HL-60 (cell line): ENCODE measurements around the gene DNAJA2.
"Not testable (repeated sequence)": the region's sequence is repeated elsewhere in the genome, so short reads cannot be mapped to it uniquely, and the experiment has no call there.

Experiments used
- DNase-seq, 2 experiments: peaks; one replicate each; pipeline ENCODE4 v3.0.0-alpha.2; 2010 to 2020; ENCODE audit warnings: low read depth in 1 of 2, low spot score in 1 of 2
- H3K27ac ChIP-seq: fragments of 250-450 bp; sonication (Bioruptor Pico); replicated peaks from 2 replicates; pipeline ENCODE4 v1.5.1; 2020; ENCODE audit warnings: mild to moderate bottlenecking, moderate library complexity
- H3K27me3 ChIP-seq: fragments of 250-450 bp; sonication (Bioruptor Pico); 2 replicates; pipeline ENCODE4 v1.5.1; 2021; ENCODE audit warnings: mild to moderate bottlenecking, moderate library complexity; ENCODE audit not compliant: insufficient read depth, poor library complexity, severe bottlenecking
- H3K4me3 ChIP-seq: replicated peaks from 2 replicates; pipeline ENCODE4 v1.5.1; 2011; ENCODE audit warnings: mild to moderate bottlenecking, control low read depth, low read length; ENCODE audit not compliant: insufficient read depth
- GABPA ChIP-seq: IDR thresholded peaks from 2 replicates; pipeline ENCODE4 v1.6.1; 2012; ENCODE audit warnings: low read depth
- POLR2AphosphoS5 ChIP-seq: IDR thresholded peaks from 2 replicates; pipeline ENCODE4 v1.6.1; 2012; ENCODE audit warnings: low read depth
- SPI1 ChIP-seq: IDR thresholded peaks from 2 replicates; pipeline ENCODE4 v1.6.1; 2012; ENCODE audit warnings: low read depth, mild to moderate bottlenecking, borderline replicate concordance
- TF ChIP-seq, protein P1 (sequence below): IDR thresholded peaks from one replicate; pipeline ENCODE4 v1.5.1; 2011; ENCODE audit warnings: low read length, control low read depth, inconsistent platforms; ENCODE audit not compliant: insufficient read depth
- TF ChIP-seq, protein P2 (sequence below): IDR thresholded peaks from 2 replicates; pipeline ENCODE4 v1.6.1; 2012; ENCODE audit warnings: low read depth; ENCODE audit not compliant: insufficient replicate concordance

Gene DNAJA2

DNA sequence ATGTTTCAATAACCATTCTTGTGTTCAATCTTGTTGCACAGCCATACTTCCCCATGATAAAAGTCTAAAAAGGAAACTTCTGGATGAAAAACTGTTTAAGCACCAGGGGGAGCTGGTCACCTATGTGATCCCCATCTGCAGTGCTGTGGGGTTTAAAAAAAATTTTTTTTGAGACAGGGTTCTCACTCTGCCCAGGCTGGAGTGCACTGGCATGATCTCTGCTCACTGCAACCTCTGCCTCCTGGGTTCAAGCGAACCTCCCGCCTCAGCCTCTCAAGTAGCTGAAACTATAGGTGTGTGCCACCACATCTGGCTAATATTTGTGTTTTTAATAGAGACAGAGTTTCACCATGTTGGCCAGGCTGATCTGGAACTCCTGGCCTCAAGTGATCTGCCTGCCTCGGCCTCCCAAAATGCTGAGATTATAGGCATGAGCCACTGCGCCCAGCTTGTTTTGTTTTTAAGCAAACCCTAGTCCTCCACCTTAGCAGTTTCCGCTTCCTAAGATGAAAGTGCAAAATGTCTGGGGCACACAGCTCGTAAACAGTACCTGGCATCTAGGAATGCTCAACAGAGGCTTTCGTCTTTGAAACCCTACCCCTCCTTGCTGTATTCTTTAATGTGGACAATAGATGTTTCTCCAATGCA lies 25.4 kb downstream of the DNAJA2 start:
- no peak overlapping the region for H3K27ac ChIP-seq
- DNase-seq, result peak in 1 of 2 experiments; percentile 56
- no peaks in the 10 kb centered on the region for H3K27me3 ChIP-seq
- TF ChIP-seq GABPA, result no peak
- TF ChIP-seq, protein P1, sequence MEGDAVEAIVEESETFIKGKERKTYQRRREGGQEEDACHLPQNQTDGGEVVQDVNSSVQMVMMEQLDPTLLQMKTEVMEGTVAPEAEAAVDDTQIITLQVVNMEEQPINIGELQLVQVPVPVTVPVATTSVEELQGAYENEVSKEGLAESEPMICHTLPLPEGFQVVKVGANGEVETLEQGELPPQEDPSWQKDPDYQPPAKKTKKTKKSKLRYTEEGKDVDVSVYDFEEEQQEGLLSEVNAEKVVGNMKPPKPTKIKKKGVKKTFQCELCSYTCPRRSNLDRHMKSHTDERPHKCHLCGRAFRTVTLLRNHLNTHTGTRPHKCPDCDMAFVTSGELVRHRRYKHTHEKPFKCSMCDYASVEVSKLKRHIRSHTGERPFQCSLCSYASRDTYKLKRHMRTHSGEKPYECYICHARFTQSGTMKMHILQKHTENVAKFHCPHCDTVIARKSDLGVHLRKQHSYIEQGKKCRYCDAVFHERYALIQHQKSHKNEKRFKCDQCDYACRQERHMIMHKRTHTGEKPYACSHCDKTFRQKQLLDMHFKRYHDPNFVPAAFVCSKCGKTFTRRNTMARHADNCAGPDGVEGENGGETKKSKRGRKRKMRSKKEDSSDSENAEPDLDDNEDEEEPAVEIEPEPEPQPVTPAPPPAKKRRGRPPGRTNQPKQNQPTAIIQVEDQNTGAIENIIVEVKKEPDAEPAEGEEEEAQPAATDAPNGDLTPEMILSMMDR, result peak; percentile 29
- no peak overlapping the region for H3K4me3 ChIP-seq

DNA sequence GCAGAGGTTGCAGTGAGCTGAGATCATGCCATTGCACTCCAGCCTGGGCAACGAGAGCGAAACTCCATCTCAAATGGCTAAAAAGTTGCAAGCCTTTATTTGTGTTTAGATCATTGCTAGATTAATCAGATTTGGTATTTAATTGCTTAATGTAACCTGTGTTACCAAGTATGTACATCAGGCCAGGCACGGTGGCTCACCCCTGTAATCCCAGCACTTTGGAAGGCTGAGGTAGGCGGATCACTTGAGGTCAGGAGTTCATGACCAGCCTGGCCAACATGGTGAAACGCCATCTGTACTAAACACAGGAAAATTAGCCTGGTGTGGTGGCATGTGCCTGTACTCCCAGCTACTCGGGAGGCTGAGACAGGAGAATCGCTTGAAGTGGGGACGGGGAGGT lies 28.8 kb downstream of the DNAJA2 start:
- not testable (repeated sequence) for DNase-seq, H3K27ac ChIP-seq, H3K27me3 ChIP-seq, H3K4me3 ChIP-seq

DNA sequence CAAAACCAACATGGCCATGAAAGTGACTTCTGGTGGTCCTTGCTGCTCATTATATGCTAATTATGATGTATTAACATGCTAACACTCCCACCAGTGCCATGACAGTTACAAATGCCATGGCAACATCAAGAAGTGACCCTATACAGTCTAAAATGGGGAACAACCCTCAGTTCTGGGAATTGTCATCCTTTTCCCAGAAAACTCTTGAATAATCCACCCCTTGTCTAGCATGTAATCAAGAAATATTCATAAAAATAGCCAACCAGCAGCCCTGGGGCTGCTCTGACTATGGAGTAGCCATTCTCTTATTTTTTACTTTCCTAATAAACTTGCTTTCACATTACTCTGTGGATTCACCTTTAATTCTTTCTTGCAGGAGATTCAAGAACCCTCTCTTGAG lies 35.9 kb downstream of the DNAJA2 start:
- DNase-seq, result no peak
- Histone ChIP-seq H3K27ac (no peak overlapping the region), H3K27me3 (no peaks in the 10 kb centered on the region), H3K4me3 (no peak overlapping the region)
- TF ChIP-seq, protein P2, sequence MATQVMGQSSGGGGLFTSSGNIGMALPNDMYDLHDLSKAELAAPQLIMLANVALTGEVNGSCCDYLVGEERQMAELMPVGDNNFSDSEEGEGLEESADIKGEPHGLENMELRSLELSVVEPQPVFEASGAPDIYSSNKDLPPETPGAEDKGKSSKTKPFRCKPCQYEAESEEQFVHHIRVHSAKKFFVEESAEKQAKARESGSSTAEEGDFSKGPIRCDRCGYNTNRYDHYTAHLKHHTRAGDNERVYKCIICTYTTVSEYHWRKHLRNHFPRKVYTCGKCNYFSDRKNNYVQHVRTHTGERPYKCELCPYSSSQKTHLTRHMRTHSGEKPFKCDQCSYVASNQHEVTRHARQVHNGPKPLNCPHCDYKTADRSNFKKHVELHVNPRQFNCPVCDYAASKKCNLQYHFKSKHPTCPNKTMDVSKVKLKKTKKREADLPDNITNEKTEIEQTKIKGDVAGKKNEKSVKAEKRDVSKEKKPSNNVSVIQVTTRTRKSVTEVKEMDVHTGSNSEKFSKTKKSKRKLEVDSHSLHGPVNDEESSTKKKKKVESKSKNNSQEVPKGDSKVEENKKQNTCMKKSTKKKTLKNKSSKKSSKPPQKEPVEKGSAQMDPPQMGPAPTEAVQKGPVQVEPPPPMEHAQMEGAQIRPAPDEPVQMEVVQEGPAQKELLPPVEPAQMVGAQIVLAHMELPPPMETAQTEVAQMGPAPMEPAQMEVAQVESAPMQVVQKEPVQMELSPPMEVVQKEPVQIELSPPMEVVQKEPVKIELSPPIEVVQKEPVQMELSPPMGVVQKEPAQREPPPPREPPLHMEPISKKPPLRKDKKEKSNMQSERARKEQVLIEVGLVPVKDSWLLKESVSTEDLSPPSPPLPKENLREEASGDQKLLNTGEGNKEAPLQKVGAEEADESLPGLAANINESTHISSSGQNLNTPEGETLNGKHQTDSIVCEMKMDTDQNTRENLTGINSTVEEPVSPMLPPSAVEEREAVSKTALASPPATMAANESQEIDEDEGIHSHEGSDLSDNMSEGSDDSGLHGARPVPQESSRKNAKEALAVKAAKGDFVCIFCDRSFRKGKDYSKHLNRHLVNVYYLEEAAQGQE, result no peak
- TF ChIP-seq POLR2AphosphoS5 (no peak), GABPA (no peak), SPI1 (no peak)
- TF ChIP-seq, protein P1, result no peak

DNA sequence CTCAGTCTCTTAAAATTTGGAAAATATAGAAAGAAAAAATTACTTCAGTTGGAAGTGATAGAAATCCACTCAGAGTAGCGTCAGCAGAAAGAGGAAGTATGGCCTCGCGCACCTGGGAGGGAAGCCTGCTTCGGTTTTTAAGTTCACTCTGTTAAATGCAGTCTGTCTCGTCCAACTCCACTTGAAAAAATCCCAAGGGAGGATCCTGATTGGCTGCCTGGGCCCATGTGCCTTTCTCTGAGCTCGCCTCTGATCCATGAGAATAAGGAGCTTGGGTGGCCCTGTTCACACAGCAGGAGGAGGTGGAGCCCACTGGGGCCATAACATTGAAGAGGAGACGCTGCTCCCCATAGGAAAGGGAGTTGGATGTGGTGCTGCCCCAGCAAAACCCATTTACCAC lies 40.7 kb downstream of the DNAJA2 start:
- TF ChIP-seq GABPA (no peak), POLR2AphosphoS5 (0 out of 2 replicates have a peak, but pooled peaks have one; percentile 10), SPI1 (peak; percentile 59; the same call in 1 of the 2 replicates)
- Histone ChIP-seq H3K27ac (no peak overlapping the region), H3K4me3 (no peak overlapping the region), H3K27me3 (no peaks in the 10 kb centered on the region)
- DNase-seq, result peak; percentile 14 to 71

DNA sequence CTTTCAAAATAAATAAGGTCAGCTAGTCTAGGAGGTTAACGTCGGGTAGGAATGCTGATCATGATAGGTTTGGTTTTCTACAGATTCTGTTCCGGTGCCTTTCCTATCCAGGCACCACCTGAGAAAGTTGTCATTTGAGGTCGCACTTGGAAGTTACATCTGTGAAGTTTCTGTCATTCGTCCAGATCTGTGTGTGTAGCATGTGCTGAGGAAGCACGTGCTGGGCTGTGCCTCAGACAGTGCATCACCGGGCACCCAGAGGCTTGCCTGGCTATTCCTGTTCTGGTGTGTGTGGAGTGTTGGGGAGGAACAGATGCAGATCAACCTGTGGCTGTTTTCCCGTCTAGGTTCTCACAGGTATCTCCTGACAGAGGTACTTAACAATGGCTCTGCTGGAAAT lies 42.6 kb downstream of the DNAJA2 start:
- no peak overlapping the region for H3K4me3 ChIP-seq
- DNase-seq, result no peak
- TF ChIP-seq GABPA (no peak), SPI1 (no peak), POLR2AphosphoS5 (no peak)
- TF ChIP-seq, protein P2, result no peak
- TF ChIP-seq, protein P1, result no peak
- no peaks in the 10 kb centered on the region for H3K27me3 ChIP-seq
- no peak overlapping the region for H3K27ac ChIP-seq
